Fibroblast of gingiva (primary cell): Measurements from ENCODE around the gene TUBD1.
"Not testable (repeated sequence)": the region's sequence is repeated elsewhere in the genome, so short reads cannot be mapped to it uniquely, and the experiment has no call there.

Source experiments
- DNase-seq: peaks from one replicate; pipeline ENCODE4 v3.0.0-alpha.2; 2011; ENCODE audit warnings: low read depth

TUBD1 gene

GRCh38 chr17:59844884-59845594 is 47.7 kb downstream of the TUBD1 start:
- DNase-seq: peak; percentile 69

DNA sequence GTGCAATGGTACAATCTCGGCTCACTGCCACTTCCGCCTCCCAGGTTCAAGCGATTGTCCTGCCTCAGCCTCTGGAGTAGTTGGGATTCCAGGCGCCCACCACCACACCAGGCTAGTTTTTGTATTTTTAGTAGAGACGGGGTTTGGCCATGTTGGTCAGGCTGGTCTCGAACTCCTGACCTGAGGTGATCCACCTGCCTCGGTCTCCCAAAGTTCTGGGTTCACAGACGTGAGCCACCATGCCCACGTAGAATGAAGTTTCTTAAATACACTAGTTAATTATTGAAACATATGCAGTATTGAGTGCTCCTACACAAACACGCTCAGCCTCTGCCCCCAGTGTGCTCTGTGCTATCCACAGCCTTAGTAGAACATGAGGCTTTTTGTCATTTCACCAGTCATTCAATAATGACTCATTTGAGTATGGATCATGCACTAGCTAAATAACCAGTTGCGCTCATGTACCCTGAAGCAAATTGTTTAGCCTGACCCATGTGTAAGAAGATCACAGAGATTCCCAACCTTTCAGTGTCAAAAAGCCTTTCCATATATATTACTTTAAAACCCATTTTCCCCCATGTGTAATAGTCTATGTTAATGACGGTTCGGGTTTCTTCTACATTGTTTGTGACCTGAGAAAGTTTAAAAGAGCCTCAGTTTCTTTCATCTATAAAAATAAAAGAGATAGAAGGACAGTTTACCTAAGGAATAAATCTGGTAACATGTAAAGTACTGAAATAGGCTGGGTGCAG is 49.7 kb downstream of the TUBD1 start:
- peak; percentile 97 for DNase-seq

DNA sequence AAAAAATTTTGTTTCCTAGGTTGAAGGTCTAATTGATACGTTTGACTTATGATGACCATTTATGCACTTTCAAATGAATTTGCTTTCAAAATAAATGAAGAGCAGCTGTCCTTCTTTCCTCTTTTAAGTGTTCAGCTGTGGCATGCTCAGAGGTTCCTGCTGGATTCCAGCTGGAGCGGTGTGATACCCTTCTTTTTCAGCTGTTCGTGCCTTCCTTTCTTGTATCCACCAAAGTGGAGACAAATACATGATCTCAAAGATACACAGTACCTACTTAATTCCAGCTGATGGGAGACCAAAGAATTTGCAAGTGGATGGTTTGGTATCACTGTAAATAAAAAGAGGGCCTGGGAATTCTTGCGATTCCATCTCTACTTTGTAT is 50.9 kb downstream of the TUBD1 start:
- not testable (repeated sequence) for DNase-seq

DNA sequence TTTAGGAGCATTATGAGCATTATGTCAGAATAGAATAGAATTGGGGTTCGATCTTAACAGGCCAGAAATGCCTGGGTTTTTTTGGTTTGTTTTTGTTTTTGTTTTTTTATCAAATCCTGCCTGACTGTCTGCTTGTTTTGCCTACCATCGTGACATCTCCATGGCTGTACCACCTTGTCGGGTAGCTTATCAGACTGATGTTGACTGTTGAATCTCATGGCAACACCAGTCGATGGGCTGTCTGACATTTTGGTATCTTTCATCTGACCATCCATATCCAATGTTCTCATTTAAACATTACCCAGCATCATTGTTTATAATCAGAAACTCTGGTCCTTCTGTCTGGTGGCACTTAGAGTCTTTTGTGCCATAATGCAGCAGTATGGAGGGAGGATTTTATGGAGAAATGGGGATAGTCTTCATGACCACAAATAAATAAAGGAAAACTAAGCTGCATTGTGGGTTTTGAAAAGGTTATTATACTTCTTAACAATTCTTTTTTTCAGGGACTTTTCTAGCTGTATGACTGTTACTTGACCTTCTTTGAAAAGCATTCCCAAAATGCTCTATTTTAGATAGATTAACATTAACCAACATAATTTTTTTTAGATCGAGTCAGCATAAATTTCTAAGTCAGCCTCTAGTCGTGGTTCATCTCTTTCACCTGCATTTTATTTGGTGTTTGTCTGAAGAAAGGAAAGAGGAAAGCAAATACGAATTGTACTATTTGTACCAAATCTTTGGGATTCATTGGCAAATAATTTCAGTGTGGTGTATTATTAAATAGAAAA is 51.5 kb downstream of the TUBD1 start:
- peak; percentile 44 for DNase-seq

- peak; percentile 24 for DNase-seq
Measured at GRCh38 chr17:59840329-59841090, 52.2 kb downstream of the TUBD1 start.

DNA sequence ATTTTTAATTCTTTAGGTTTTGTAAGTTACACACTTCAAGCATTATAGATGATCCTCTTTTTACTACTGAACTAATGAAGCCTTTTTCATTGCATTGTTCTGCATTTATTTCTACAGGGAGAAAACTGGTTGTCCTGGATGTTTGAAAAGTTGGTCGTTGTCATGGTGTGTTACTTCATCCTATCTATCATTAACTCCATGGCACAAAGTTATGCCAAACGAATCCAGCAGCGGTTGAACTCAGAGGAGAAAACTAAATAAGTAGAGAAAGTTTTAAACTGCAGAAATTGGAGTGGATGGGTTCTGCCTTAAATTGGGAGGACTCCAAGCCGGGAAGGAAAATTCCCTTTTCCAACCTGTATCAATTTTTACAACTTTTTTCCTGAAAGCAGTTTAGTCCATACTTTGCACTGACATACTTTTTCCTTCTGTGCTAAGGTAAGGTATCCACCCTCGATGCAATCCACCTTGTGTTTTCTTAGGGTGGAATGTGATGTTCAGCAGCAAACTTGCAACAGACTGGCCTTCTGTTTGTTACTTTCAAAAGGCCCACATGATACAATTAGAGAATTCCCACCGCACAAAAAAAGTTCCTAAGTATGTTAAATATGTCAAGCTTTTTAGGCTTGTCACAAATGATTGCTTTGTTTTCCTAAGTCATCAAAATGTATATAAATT is 53.0 kb downstream of the TUBD1 start:
- peak; percentile 27 for DNase-seq

DNA sequence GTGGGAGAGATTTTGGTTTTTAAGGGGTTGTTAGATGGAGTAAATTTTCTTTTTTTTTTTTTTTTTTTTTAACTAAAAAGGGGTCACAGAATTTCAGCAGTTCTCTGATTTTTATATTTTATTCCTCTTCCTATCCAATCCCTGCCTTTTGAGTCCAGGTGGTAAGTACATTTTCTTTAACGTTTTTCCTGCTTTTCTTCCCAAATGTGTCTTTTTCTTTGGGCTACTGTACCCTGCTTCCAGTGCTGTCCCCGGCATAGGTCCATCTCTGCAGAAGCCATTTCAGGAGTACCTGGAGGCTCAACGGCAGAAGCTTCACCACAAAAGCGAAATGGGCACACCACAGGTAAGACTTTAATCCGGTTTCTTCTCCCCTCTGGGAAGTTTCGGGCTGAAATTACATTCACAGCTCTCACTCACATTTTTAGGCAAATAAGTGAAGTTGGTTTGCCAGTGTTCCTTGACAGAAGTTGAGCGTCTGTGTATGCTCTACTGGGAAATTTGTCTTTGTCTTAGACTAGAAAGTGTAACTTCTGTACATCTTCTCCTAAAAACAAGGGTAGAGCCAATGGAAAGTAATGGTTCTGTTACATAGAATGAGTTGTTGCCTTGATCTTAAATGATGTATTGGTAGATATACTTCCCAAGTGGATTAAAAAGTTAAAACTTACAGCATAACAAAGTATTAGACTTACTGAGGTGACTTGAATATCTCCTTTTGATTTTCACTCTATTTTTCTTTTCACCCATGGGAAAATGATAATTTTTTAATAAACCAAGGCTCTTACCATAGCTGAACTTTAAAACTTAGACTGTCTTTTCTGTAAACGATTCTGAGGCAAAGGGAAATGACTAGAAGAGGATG is 54.5 kb downstream of the TUBD1 start:
- DNase-seq: no peak

- peak; percentile 100 for DNase-seq
Measured at GRCh38 chr17:59837308-59838051, 55.3 kb downstream of the TUBD1 start.

DNA sequence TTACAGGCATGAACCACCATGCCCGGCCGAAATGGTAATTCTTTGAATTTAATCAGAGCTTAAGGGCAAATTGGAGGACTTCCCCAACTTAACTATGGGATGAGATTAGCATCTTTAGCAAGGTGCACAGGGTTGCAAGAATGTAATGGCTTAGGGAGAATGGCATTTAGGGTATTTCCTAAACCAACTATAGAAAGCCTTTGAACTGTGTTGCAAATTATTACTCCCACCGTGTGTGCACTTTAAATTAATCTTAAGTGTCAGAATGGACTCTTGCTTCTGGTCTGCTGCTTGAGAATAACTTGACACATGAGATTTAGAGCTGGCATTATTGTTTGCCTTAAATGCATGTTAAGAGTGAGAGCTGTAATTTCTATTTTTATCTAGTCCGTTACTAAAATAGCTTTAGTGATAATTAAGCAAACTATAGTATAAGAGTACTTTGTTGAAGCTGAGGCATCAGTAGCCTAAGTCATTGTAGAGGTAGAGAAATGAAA is 59.8 kb downstream of the TUBD1 start:
- DNase-seq: no peak

- no peak for DNase-seq
Measured at GRCh38 chr17:59830846-59831486, 61.8 kb downstream of the TUBD1 start.

- DNase-seq: peak; percentile 14
Measured at GRCh38 chr17:59830007-59830630, 62.6 kb downstream of the TUBD1 start.

- DNase-seq: peak; percentile 81
Measured at GRCh38 chr17:59829217-59830006, 63.3 kb downstream of the TUBD1 start.

- not testable (repeated sequence) for DNase-seq
Measured at GRCh38 chr17:59828819-59829216, 63.9 kb downstream of the TUBD1 start.

GRCh38 chr17:59828478-59828760 is 64.3 kb downstream of the TUBD1 start:
- no peak for DNase-seq

GRCh38 chr17:59827721-59828477 is 64.8 kb downstream of the TUBD1 start:
- DNase-seq: no peak

DNA sequence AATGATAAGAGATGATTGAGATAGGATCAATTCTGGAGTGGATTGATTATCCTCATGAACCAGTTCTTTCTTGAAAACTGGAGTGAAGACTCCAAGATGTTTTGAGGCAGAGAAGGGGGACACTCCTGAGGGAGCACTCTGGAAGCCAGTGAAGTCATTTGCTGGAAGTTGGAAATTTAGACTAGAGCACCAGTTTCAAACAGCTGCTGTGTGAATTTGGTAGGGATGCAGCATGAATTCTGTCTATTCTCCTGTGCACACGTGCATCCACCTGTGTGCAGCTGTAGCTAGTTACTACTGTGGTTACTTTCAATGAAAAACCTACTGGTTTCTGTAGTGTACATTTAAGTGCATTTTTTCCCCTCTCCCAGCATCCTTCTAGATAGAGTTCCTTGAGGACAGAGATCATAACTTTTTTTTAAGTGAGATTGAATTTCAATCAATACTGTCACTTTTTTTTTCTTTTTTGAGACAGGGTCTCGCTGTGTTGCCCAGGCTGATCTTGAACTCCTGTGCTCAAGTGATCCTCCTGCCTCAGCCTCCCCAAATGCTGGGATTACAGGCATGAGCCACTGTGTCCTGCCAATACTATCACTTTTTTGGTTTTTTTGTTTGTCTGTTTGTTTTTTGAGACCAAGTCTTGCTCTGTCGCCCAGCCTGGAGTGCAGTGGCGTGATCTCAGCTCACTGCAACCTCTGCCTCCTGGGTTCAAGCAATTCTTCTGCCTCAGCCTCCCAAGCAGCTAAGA is 65.9 kb downstream of the TUBD1 start:
- no peak for DNase-seq
